ENCODE data around the gene MANSC1. TPM values are rescaled to one million over a fixed set of nuclear protein-coding genes. Genes with fewer than 3 reads are reported as not detected.

MANSC1 gene
- total RNA-seq, 1 donor from 2014 or later: 6.2 TPM

- no peaks in the 10 kb centered on the region for H3K9me3 ChIP-seq (ENCODE audit: low read depth)
- no peaks in the 10 kb centered on the region for H3K79me2 ChIP-seq (ENCODE audit: low read depth)
- no peaks in the 10 kb centered on the region for H3K36me3 ChIP-seq
- DNase-seq (ENCODE audit: low spot score): no peak
- H3K4me1 ChIP-seq: peaks cover 9% of the 10 kb centered on the region
- H3F3A ChIP-seq (ENCODE audit: low read depth): no peaks in the 10 kb centered on the region
- no peak overlapping the region for H3K27ac ChIP-seq
- H3K4me3 ChIP-seq: no peak overlapping the region
- no peaks in the 10 kb centered on the region for H3K27me3 ChIP-seq
- H3K27me3 Mint-ChIP-seq (ENCODE audit: insufficient read depth, low read depth): no peaks in the 10 kb centered on the region
- H2AFZ ChIP-seq (replicated peaks): no peak overlapping the region
- no peak overlapping the region for H3K27ac Mint-ChIP-seq
- peaks cover 1% of the 10 kb centered on the region for H3K36me3 Mint-ChIP-seq
- no peak overlapping the region for H3K4me2 ChIP-seq
- no peaks in the 10 kb centered on the region for H4K20me1 ChIP-seq (ENCODE audit: low read depth)
- H3K9ac ChIP-seq: no peak overlapping the region
- H3K9me3 Mint-ChIP-seq: peaks cover 2% of the 10 kb centered on the region
- peaks cover 8% of the 10 kb centered on the region for H3K4me1 Mint-ChIP-seq
- TF ChIP-seq EZH2 (IDR thresholded peaks at IDR 0.05) (no peak), CTCF (IDR thresholded peaks at IDR 0.05) (no peak), EZH2phosphoT487 (IDR thresholded peaks at IDR 0.05) (no peak)
- no peak overlapping the region for H3K4me3 Mint-ChIP-seq
These were observed 47.1 kb upstream of the MANSC1 start for GRCh38 chr12:12397184-12397583.

- Mint-ChIP-seq H3K9me3 (no peaks in the 10 kb centered on the region), H3K4me1 (peaks cover 8% of the 10 kb centered on the region), H3K4me3 (no peak overlapping the region), H3K27ac (no peak overlapping the region), H3K36me3 (no peaks in the 10 kb centered on the region), H3K27me3 (ENCODE audit: insufficient read depth, low read depth) (no peaks in the 10 kb centered on the region)
- no peaks in the 10 kb centered on the region for H3K27me3 ChIP-seq
- no peaks in the 10 kb centered on the region for H4K20me1 ChIP-seq (ENCODE audit: low read depth)
- H3K9me3 ChIP-seq (ENCODE audit: low read depth): no peaks in the 10 kb centered on the region
- no peaks in the 10 kb centered on the region for H3K36me3 ChIP-seq
- H3K9ac ChIP-seq: no peak overlapping the region
- peaks cover 9% of the 10 kb centered on the region for H3K4me1 ChIP-seq
- H3K79me2 ChIP-seq (ENCODE audit: low read depth): no peaks in the 10 kb centered on the region
- no peak overlapping the region for H3K27ac ChIP-seq
- H3K4me3 ChIP-seq: no peak overlapping the region
- H3K4me2 ChIP-seq: no peak overlapping the region
- DNase-seq (ENCODE audit: low spot score): no peak
- H2AFZ ChIP-seq (replicated peaks): no peak overlapping the region
- TF ChIP-seq EZH2phosphoT487 (IDR thresholded peaks at IDR 0.05) (no peak), CTCF (IDR thresholded peaks at IDR 0.05) (no peak), EZH2 (IDR thresholded peaks at IDR 0.05) (no peak)
- no peaks in the 10 kb centered on the region for H3F3A ChIP-seq (ENCODE audit: low read depth)
These were observed 46.7 kb upstream of the MANSC1 start for GRCh38 chr12:12396694-12397093.

- Histone ChIP-seq H3F3A (ENCODE audit: low read depth) (no peaks in the 10 kb centered on the region), H3K9ac (no peak overlapping the region), H3K4me3 (no peak overlapping the region), H2AFZ (replicated peaks) (no peak overlapping the region), H3K9me3 (ENCODE audit: low read depth) (no peaks in the 10 kb centered on the region), H3K4me2 (no peak overlapping the region), H4K20me1 (ENCODE audit: low read depth) (no peaks in the 10 kb centered on the region), H3K36me3 (no peaks in the 10 kb centered on the region), H3K79me2 (ENCODE audit: low read depth) (no peaks in the 10 kb centered on the region), H3K4me1 (no peaks in the 10 kb centered on the region), H3K27me3 (no peaks in the 10 kb centered on the region), H3K27ac (no peak overlapping the region)
- Mint-ChIP-seq H3K4me1 (peaks cover 3% of the 10 kb centered on the region), H3K27me3 (ENCODE audit: insufficient read depth, low read depth) (peaks cover 2% of the 10 kb centered on the region), H3K4me3 (no peak overlapping the region), H3K36me3 (peaks cover 2% of the 10 kb centered on the region), H3K9me3 (no peaks in the 10 kb centered on the region), H3K27ac (no peak overlapping the region)
- TF ChIP-seq EZH2 (IDR thresholded peaks at IDR 0.05): no peak
- no peak for TF ChIP-seq CTCF (IDR thresholded peaks at IDR 0.05)
- no peak for TF ChIP-seq EZH2phosphoT487 (IDR thresholded peaks at IDR 0.05)
- no peak for DNase-seq (ENCODE audit: low spot score)
These were observed 43.1 kb upstream of the MANSC1 start for GRCh38 chr12:12393171-12393570.
